HEK293 (cell line): ENCODE measurements around the gene FAM124B.

Source experiments
- CTCF ChIA-PET: fragments of 350-600 bp; formaldehyde crosslinking; extraction: SDS; loops from one replicate; lab custom pipeline; 2021; ENCODE audit warnings: antibody characterized with exemption; lab: Yijun Ruan, JAX
- POLR2A ChIA-PET: fragments of 300-600 bp; formaldehyde crosslinking; extraction: SDS; loops from one replicate; lab custom pipeline; 2020; ENCODE audit warnings: antibody characterized with exemption, inconsistent platforms; lab: Yijun Ruan, JAX
- H3K27ac ChIP-seq: fragments of 200-500 bp; sonication (Bioruptor generic); 2 replicates; pipeline ENCODE4 v1.5.1; 2014; ENCODE audit warnings: low read depth, low read length, control low read depth, inconsistent platforms; ENCODE audit errors: extremely low read depth
- H3K36me3 ChIP-seq, 2 experiments: fragments of 200-500 bp in 1 of 2; sonication (Bioruptor generic) in 1 of 2; 1 replicate in 1 of 2; 2 replicates in 1 of 2; pipeline ENCODE4 v1.5.1; 2014 to 2017; ENCODE audit warnings: inconsistent platforms in 2 of 2, low read length in 2 of 2; ENCODE audit not compliant: control insufficient read depth in 2 of 2, insufficient read depth in 1 of 2
- H3K4me1 ChIP-seq: fragments of 200-500 bp; sonication (Bioruptor generic); 2 replicates; pipeline ENCODE4 v1.5.1; 2014; ENCODE audit warnings: mild to moderate bottlenecking, low read length, inconsistent platforms; ENCODE audit not compliant: control insufficient read depth, insufficient read depth
- H3K4me3 ChIP-seq: 2 replicates; pipeline ENCODE4 v1.5.1; 2011; ENCODE audit warnings: low read depth, mild to moderate bottlenecking, control low read depth, low read length, moderate library complexity
- H3K9me3 ChIP-seq: fragments of 200-500 bp; sonication (Bioruptor generic); 2 replicates; pipeline ENCODE4 v1.5.1; 2014; ENCODE audit warnings: low read depth, low read length, inconsistent platforms; ENCODE audit not compliant: control insufficient read depth, insufficient read depth
- HOXA7 ChIP-seq: sonication (generic); formaldehyde crosslinking; IDR thresholded peaks from 2 replicates; pipeline ENCODE4 v1.8.1; 2022; ENCODE audit warnings: missing genetic modification reagents, borderline replicate concordance
- HOXD13 ChIP-seq: sonication (generic); formaldehyde crosslinking; IDR thresholded peaks from 2 replicates; pipeline ENCODE4 v1.8.0; 2022; ENCODE audit warnings: missing genetic modification reagents, borderline replicate concordance
- KLF9 ChIP-seq: fragments of 450-650 bp; formaldehyde crosslinking; IDR thresholded peaks from 2 replicates; pipeline ENCODE4 v1.5.1; 2016; ENCODE audit warnings: missing biosample characterization, missing genetic modification characterization, low read depth
- OVOL3 ChIP-seq: fragments of 450-650 bp; formaldehyde crosslinking; IDR thresholded peaks from 2 replicates; pipeline ENCODE4 v1.5.1; 2016; ENCODE audit warnings: missing biosample characterization, missing genetic modification characterization
- SP7 ChIP-seq: fragments of 450-650 bp; formaldehyde crosslinking; IDR thresholded peaks from 2 replicates; pipeline ENCODE4 v1.5.1; 2016; ENCODE audit warnings: missing biosample characterization, missing genetic modification characterization
- ZBTB17 ChIP-seq: fragments of 450-650 bp; formaldehyde crosslinking; IDR thresholded peaks from 2 replicates; pipeline ENCODE4 v1.5.1; 2016; ENCODE audit warnings: missing biosample characterization, missing genetic modification characterization
- ZBTB21 ChIP-seq: fragments of 450-650 bp; formaldehyde crosslinking; IDR thresholded peaks from 2 replicates; pipeline ENCODE4 v1.5.1; 2017; ENCODE audit warnings: missing biosample characterization, missing genetic modification characterization
- ZFHX2 ChIP-seq: fragments of 450-650 bp; formaldehyde crosslinking; conservative IDR thresholded peaks from 2 replicates; pipeline ENCODE4 v1.5.1; 2016; ENCODE audit warnings: missing biosample characterization, missing genetic modification characterization
- ZFP3 ChIP-seq: fragments of 450-650 bp; formaldehyde crosslinking; IDR thresholded peaks from 2 replicates; pipeline ENCODE4 v1.5.1; 2016; ENCODE audit warnings: low read depth, missing biosample characterization, missing genetic modification characterization
- ZNF175 ChIP-seq: fragments of 450-650 bp; formaldehyde crosslinking; IDR thresholded peaks from 2 replicates; pipeline ENCODE4 v1.5.1; 2016; ENCODE audit warnings: missing biosample characterization, missing genetic modification characterization
- ZNF2 ChIP-seq: fragments of 450-650 bp; formaldehyde crosslinking; IDR thresholded peaks from 2 replicates; pipeline ENCODE4 v1.5.1; 2016; ENCODE audit warnings: missing biosample characterization, missing genetic modification characterization
- ZNF280D ChIP-seq: fragments of 450-650 bp; formaldehyde crosslinking; IDR thresholded peaks from 2 replicates; pipeline ENCODE4 v1.5.1; 2016; ENCODE audit warnings: missing biosample characterization, missing genetic modification characterization
- ZNF404 ChIP-seq: fragments of 450-650 bp; formaldehyde crosslinking; IDR thresholded peaks from 2 replicates; pipeline ENCODE4 v1.5.1; 2017; ENCODE audit warnings: missing biosample characterization, missing genetic modification characterization
- ZNF510 ChIP-seq: fragments of 450-650 bp; formaldehyde crosslinking; IDR thresholded peaks from 2 replicates; pipeline ENCODE4 v1.5.1; 2018; ENCODE audit warnings: mild to moderate bottlenecking, missing genetic modification characterization, missing biosample characterization; ENCODE audit not compliant: insufficient replicate concordance
- ZNF626 ChIP-seq: fragments of 450-650 bp; sonication (Bioruptor Pico); formaldehyde crosslinking; IDR thresholded peaks from 2 replicates; pipeline ENCODE4 v1.5.1; 2018; ENCODE audit warnings: missing biosample characterization, missing genetic modification characterization, inconsistent platforms
- ZNF670 ChIP-seq: fragments of 450-650 bp; formaldehyde crosslinking; IDR thresholded peaks from 2 replicates; pipeline ENCODE4 v1.5.1; 2016; ENCODE audit warnings: missing biosample characterization, missing genetic modification characterization, low read depth
- ZNF791 ChIP-seq: fragments of 450-650 bp; formaldehyde crosslinking; IDR thresholded peaks from 2 replicates; pipeline ENCODE4 v1.5.1; 2016; ENCODE audit warnings: missing biosample characterization, missing genetic modification characterization
- ZSCAN30 ChIP-seq: fragments of 450-650 bp; IDR thresholded peaks from 2 replicates; pipeline ENCODE4 v1.5.1; 2018; ENCODE audit warnings: missing biosample characterization, mild to moderate bottlenecking, missing genetic modification characterization, moderate library complexity
- TF ChIP-seq, protein P1 (sequence below): fragments of 450-650 bp; formaldehyde crosslinking; IDR thresholded peaks from 2 replicates; pipeline ENCODE4 v1.5.1; 2016; ENCODE audit warnings: missing biosample characterization, missing genetic modification characterization
- TF ChIP-seq, protein P2 (sequence below): fragments of 450-650 bp; formaldehyde crosslinking; IDR thresholded peaks from 2 replicates; pipeline ENCODE4 v1.5.1; 2016; ENCODE audit warnings: missing biosample characterization, missing genetic modification characterization
- TF ChIP-seq, protein P3 (sequence below): fragments of 450-650 bp; formaldehyde crosslinking; IDR thresholded peaks from 2 replicates; pipeline ENCODE4 v1.5.1; 2016; ENCODE audit warnings: missing biosample characterization, missing genetic modification characterization
- TF ChIP-seq, protein P4 (sequence below): fragments of 450-650 bp; formaldehyde crosslinking; IDR thresholded peaks from 2 replicates; pipeline ENCODE4 v1.5.1; 2016; ENCODE audit warnings: missing biosample characterization, missing genetic modification characterization
- TF ChIP-seq, protein P5 (sequence below): fragments of 450-650 bp; formaldehyde crosslinking; IDR thresholded peaks from 2 replicates; pipeline ENCODE4 v1.5.1; 2016; ENCODE audit warnings: missing biosample characterization, missing genetic modification characterization

The FAM124B gene

DNA sequence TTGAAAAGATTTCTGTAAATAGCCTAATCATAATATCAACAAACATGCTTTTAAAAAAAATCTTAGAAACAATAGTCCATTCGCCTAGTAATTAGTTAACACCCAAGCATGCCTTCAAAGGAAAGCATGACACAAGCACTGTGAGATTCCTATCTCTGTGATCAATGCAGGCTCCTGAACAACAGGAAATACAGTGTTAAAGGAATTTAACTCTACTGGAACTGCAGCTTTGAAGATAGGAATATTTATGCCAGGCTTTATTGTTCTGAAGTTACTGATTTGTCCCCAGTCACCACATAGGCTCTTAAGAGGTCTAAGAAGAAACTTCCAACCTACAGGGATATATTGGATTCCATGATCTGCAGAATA lies 15.4 kb upstream of the FAM124B start:
- Histone ChIP-seq H3K27ac (no peak overlapping the region), H3K4me1 (no peaks in the 10 kb centered on the region), H3K4me3 (no peak overlapping the region), H3K36me3 (no peaks in the 10 kb centered on the region), H3K9me3 (no peaks in the 10 kb centered on the region)
- POLR2A ChIA-PET = no interaction called here
- CTCF ChIA-PET = no interaction called here
- TF ChIP-seq ZNF404 (tag by site-specific recombination) (no peak), ZNF626 (tag by site-specific recombination) (no peak), ZNF510 (tag by site-specific recombination) (no peak), ZFHX2 (no peak), ZNF280D (tag by site-specific recombination) (no peak), ZBTB17 (tag by site-specific recombination) (no peak), OVOL3 (tag by site-specific recombination) (no peak), SP7 (tag by site-specific recombination) (no peak)
- TF ChIP-seq, protein P1, sequence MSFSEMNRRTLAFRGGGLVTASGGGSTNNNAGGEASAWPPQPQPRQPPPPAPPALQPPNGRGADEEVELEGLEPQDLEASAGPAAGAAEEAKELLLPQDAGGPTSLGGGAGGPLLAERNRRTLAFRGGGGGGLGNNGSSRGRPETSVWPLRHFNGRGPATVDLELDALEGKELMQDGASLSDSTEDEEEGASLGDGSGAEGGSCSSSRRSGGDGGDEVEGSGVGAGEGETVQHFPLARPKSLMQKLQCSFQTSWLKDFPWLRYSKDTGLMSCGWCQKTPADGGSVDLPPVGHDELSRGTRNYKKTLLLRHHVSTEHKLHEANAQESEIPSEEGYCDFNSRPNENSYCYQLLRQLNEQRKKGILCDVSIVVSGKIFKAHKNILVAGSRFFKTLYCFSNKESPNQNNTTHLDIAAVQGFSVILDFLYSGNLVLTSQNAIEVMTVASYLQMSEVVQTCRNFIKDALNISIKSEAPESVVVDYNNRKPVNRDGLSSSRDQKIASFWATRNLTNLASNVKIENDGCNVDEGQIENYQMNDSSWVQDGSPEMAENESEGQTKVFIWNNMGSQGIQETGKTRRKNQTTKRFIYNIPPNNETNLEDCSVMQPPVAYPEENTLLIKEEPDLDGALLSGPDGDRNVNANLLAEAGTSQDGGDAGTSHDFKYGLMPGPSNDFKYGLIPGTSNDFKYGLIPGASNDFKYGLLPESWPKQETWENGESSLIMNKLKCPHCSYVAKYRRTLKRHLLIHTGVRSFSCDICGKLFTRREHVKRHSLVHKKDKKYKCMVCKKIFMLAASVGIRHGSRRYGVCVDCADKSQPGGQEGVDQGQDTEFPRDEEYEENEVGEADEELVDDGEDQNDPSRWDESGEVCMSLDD (tag by site-specific recombination) = no peak
- TF ChIP-seq, protein P2, sequence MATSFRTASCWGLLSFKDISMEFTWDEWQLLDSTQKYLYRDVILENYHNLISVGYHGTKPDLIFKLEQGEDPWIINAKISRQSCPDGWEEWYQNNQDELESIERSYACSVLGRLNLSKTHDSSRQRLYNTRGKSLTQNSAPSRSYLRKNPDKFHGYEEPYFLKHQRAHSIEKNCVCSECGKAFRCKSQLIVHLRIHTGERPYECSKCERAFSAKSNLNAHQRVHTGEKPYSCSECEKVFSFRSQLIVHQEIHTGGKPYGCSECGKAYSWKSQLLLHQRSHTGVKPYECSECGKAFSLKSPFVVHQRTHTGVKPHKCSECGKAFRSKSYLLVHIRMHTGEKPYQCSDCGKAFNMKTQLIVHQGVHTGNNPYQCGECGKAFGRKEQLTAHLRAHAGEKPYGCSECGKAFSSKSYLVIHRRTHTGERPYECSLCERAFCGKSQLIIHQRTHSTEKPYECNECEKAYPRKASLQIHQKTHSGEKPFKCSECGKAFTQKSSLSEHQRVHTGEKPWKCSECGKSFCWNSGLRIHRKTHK (tag by site-specific recombination) = no peak
- TF ChIP-seq, protein P3, sequence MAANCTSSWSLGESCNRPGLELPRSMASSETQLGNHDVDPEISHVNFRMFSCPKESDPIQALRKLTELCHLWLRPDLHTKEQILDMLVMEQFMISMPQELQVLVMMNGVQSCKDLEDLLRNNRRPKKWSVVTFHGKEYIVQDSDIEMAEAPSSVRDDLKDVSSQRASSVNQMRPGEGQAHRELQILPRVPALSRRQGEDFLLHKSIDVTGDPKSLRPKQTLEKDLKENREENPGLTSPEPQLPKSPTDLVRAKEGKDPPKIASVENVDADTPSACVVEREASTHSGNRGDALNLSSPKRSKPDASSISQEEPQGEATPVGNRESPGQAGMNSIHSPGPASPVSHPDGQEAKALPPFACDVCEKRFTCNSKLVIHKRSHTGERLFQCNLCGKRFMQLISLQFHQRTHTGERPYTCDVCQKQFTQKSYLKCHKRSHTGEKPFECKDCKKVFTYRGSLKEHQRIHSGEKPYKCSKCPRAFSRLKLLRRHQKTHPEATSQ (tag by site-specific recombination) = no peak
- TF ChIP-seq, protein P4, sequence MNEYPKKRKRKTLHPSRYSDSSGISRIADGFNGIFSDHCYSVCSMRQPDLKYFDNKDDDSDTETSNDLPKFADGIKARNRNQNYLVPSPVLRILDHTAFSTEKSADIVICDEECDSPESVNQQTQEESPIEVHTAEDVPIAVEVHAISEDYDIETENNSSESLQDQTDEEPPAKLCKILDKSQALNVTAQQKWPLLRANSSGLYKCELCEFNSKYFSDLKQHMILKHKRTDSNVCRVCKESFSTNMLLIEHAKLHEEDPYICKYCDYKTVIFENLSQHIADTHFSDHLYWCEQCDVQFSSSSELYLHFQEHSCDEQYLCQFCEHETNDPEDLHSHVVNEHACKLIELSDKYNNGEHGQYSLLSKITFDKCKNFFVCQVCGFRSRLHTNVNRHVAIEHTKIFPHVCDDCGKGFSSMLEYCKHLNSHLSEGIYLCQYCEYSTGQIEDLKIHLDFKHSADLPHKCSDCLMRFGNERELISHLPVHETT (tag by site-specific recombination) = no peak

- H3K9me3 ChIP-seq = no peaks in the 10 kb centered on the region
- H3K36me3 ChIP-seq = no peaks in the 10 kb centered on the region
- H3K27ac ChIP-seq = no peak overlapping the region
- CTCF ChIA-PET = interaction anchor here (1.2 kb wide), 1 partner anchor 44 kb away, joined by 3 read pairs; no protein-coding TSS in a partner anchor
- POLR2A ChIA-PET = no interaction called here
- no peak overlapping the region for H3K4me3 ChIP-seq
- no peaks in the 10 kb centered on the region for H3K4me1 ChIP-seq
- TF ChIP-seq HOXD13 (CRISPR knock-in tag) = no peak
- no peak for TF ChIP-seq ZBTB21 (tag by site-specific recombination)
- TF ChIP-seq ZNF791 = no peak
- no peak for TF ChIP-seq ZNF175 (tag by site-specific recombination)
- TF ChIP-seq HOXA7 (CRISPR knock-in tag) = no peak
- no peak for TF ChIP-seq ZFP3 (tag by site-specific recombination)
- no peak for TF ChIP-seq ZNF2 (tag by site-specific recombination)
- TF ChIP-seq ZFHX2 = no peak
- TF ChIP-seq ZSCAN30 (tag by site-specific recombination) = no peak
- TF ChIP-seq ZNF670 = no peak
- no peak for TF ChIP-seq KLF9 (tag by site-specific recombination)
- TF ChIP-seq, protein P5, sequence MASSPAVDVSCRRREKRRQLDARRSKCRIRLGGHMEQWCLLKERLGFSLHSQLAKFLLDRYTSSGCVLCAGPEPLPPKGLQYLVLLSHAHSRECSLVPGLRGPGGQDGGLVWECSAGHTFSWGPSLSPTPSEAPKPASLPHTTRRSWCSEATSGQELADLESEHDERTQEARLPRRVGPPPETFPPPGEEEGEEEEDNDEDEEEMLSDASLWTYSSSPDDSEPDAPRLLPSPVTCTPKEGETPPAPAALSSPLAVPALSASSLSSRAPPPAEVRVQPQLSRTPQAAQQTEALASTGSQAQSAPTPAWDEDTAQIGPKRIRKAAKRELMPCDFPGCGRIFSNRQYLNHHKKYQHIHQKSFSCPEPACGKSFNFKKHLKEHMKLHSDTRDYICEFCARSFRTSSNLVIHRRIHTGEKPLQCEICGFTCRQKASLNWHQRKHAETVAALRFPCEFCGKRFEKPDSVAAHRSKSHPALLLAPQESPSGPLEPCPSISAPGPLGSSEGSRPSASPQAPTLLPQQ (tag by site-specific recombination) = no peak
Observed at GRCh38 chr2:224416656-224417360, 14.9 kb upstream of the FAM124B start.
